Mesothelial cell of epicardium (in vitro differentiated cells): ENCODE results near the gene TFG. TPM values are rescaled to one million over a fixed set of nuclear protein-coding genes. Genes with fewer than 3 reads are reported as not detected.
A peak's percentile ranks its signal among the peaks of the same experiment; 100 is the strongest.

Experiments
- DNase-seq, 2 experiments: peaks; one replicate each; pipeline ENCODE4 v3.0.0; 2021; ENCODE audit warnings: low spot score in 2 of 2; ENCODE audit not compliant: unreplicated experiment in 2 of 2
- H3K27ac Mint-ChIP-seq: 2 replicates; pipeline ENCODE4 v1.8.0; 2021; ENCODE audit warnings: mixed read lengths
- H3K27me3 Mint-ChIP-seq: 2 replicates; pipeline ENCODE4 v1.8.0; 2021; ENCODE audit warnings: low read depth, mixed read lengths
- H3K36me3 Mint-ChIP-seq: 2 replicates; pipeline ENCODE4 v1.8.0; 2021; ENCODE audit warnings: mixed read lengths
- H3K4me1 Mint-ChIP-seq: 2 replicates; pipeline ENCODE4 v1.8.0; 2021; ENCODE audit warnings: mixed read lengths
- H3K4me3 Mint-ChIP-seq: 2 replicates; pipeline ENCODE4 v1.8.0; 2021; ENCODE audit warnings: mild to moderate bottlenecking, moderate library complexity, mixed read lengths
- H3K9me3 Mint-ChIP-seq: 2 replicates; pipeline ENCODE4 v1.8.0; 2021; ENCODE audit warnings: mixed read lengths
- CTCF ChIP-seq: fragments of 200-600 bp; sonication (generic); IDR thresholded peaks from one replicate; pipeline ENCODE4 v1.5.0; 2021; ENCODE audit warnings: antibody characterized with exemption; ENCODE audit not compliant: unreplicated experiment
- total RNA-seq: library from RNA; stranded (reverse); gene quantifications from 3 replicates; pipeline ENCODE4 v1.2.1, GENCODE V29; 2021

The TFG gene
- total RNA-seq, 1 donor from 2014 or later: 111 TPM

- Mint-ChIP-seq H3K27me3 (peaks cover 21% of the 10 kb centered on the region), H3K4me3 (no peak overlapping the region), H3K27ac (no peak overlapping the region), H3K36me3 (no peaks in the 10 kb centered on the region), H3K9me3 (peaks cover 3% of the 10 kb centered on the region), H3K4me1 (peaks cover 24% of the 10 kb centered on the region)
- DNase-seq: no peak
- TF ChIP-seq CTCF: no peak
Observed at GRCh38 chr3:100702082-100702979, 7.0 kb upstream of the TFG start.

- H3K36me3 Mint-ChIP-seq: no peaks in the 10 kb centered on the region
- peaks cover 24% of the 10 kb centered on the region for H3K27me3 Mint-ChIP-seq
- TF ChIP-seq CTCF: no peak
- H3K4me3 Mint-ChIP-seq: no peak overlapping the region
- peaks cover 3% of the 10 kb centered on the region for H3K9me3 Mint-ChIP-seq
- H3K27ac Mint-ChIP-seq: no peak overlapping the region
- peaks cover 18% of the 10 kb centered on the region for H3K4me1 Mint-ChIP-seq
- DNase-seq: no peak
Observed at GRCh38 chr3:100702980-100703345, 6.3 kb upstream of the TFG start.

GRCh38 chr3:100703865-100704264 lies 5.4 kb upstream of the TFG start:
- Mint-ChIP-seq H3K4me1 (peaks cover 14% of the 10 kb centered on the region), H3K4me3 (no peak overlapping the region), H3K27me3 (peaks cover 24% of the 10 kb centered on the region), H3K36me3 (no peaks in the 10 kb centered on the region), H3K9me3 (peaks cover 8% of the 10 kb centered on the region), H3K27ac (no peak overlapping the region)
- DNase-seq: no peak
- TF ChIP-seq CTCF: no peak

- Mint-ChIP-seq H3K9me3 (peaks cover 9% of the 10 kb centered on the region), H3K4me1 (peaks cover 23% of the 10 kb centered on the region), H3K4me3 (no peak overlapping the region), H3K36me3 (peaks cover 4% of the 10 kb centered on the region), H3K27ac (no peak overlapping the region), H3K27me3 (peaks cover 24% of the 10 kb centered on the region)
- no peak for DNase-seq
- TF ChIP-seq CTCF: no peak
Observed at GRCh38 chr3:100706365-100706764, 2.9 kb upstream of the TFG start.

GRCh38 chr3:100708644-100708988 lies 678 bp upstream of the TFG start:
- H3K27ac Mint-ChIP-seq: peak overlapping the region; percentile 94
- H3K36me3 Mint-ChIP-seq: peaks cover 11% of the 10 kb centered on the region
- peaks cover 24% of the 10 kb centered on the region for H3K27me3 Mint-ChIP-seq
- H3K9me3 Mint-ChIP-seq: peaks cover 6% of the 10 kb centered on the region
- TF ChIP-seq CTCF: no peak
- peaks cover 37% of the 10 kb centered on the region for H3K4me1 Mint-ChIP-seq
- DNase-seq: no peak
- H3K4me3 Mint-ChIP-seq: peak overlapping the region; percentile 90
